HG03196 (cell line): ENCODE data around the gene CCDC69.
"Not testable (repeated sequence)": the region's sequence is repeated elsewhere in the genome, so short reads cannot be mapped to it uniquely, and the experiment has no call there.

Experiments
- ATAC-seq: cut with Tn5 transposase; IDR thresholded peaks from one replicate; pipeline ENCODE4 v1.9.1; 2021; ENCODE audit not compliant: unreplicated experiment

Gene CCDC69

DNA sequence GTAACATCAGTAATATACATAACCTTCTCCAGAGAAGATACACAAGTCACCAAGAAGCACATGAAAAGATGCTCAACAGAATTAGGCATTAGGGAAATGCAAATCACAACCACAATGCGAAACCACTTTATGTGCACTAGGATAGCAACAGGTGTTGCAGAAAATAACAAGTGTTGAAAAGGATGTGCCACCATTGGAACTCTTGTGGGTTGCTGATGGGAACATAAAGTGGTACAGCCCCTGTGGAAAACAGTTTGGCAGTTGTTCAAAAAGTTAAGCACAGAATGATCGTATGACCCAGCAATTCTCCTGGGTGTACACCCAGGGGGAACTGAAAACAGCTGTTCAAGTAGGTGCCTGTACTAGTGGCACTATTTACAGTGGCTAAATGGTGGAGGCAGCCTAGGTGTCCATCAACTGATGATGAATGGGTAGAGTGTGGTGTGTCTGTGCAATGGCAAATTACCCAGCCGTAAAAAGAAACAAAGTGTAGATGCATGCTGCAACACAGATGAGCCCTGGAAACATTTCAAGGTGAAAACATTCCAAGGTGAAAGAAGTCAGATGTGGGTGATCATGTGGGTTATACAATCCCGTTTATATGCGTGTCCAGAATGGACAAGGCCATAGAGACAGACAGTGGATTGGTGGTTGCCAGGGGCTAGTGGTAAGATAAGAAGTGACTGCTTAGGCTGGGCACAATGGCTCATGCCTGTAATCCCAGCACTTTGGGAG is 27.2 kb downstream of the CCDC69 start:
- peak; percentile 94 for ATAC-seq

DNA sequence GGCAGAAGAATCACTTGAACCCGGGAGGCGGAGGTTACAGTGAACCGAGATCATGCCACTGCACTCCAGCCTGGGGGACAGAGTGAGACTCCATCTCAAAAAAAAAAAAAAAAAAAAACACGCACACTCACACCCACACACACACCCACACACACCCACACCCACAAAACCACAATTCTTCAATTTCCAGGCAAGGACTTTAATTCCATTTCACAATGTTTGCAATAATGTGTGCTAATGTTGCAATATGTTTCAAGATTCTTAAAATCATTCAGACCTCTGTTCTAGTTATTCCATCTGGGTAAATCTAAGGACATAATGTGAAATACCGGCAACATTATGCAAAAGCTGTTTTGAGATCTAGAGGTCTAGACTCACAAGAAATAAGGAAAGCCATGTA is 28.3 kb downstream of the CCDC69 start:
- no peak for ATAC-seq

DNA sequence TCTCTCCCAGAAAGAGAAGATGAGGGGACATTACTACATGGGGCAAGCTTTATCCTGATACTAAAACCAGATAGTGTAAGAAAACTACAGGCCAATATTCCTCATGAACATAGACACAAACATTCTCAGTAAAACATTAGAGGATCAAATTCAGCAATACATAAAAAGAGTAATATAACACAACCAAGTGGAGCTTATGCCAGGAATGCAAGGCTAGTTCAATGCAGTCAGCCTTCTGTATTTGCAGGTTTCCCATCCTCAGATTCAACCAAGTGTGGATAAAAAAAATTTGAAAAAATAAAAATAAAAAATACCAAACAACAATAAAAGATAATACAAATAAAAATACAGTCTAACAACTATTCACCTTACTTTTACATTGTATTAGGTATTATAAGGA is 31.3 kb downstream of the CCDC69 start:
- ATAC-seq: no peak

DNA sequence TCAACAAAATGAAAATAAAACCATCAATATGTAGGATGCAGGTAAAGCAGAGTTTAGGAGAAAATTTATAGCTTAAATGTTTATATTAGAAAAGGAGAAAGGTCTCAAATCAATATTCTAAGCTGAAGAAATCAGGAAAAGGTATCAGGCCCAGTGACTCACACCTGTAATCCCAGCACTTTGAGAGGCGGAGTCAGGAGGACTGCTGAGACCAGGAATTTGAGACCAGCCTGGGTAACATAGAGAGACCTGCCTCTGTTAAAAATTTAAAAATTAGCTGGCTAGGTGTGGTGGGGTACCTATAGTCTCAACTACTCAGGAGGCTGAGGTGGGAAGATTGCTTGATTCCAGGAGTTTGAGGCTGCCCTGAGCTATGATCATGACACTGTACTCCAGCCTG is 32.2 kb downstream of the CCDC69 start:
- no peak for ATAC-seq

DNA sequence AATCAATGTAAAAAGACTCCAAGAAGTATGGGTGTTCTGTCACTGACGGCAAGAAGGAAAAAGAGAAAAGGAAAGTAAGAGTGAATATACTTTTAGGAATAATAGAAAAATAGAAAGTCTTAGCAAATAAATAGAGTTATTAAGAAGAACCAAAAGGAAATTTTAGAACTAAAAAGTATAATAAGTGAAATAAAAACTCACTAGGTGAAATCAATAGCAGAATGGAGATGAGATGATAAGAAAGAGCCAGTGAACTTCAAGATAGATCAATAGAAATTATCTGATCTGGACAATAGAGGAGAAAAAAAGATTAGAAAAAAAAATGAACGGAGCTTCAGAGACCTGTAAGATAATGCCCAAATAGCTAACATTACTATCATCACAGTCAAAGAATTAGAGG is 34.7 kb downstream of the CCDC69 start:
- ATAC-seq: no peak

DNA sequence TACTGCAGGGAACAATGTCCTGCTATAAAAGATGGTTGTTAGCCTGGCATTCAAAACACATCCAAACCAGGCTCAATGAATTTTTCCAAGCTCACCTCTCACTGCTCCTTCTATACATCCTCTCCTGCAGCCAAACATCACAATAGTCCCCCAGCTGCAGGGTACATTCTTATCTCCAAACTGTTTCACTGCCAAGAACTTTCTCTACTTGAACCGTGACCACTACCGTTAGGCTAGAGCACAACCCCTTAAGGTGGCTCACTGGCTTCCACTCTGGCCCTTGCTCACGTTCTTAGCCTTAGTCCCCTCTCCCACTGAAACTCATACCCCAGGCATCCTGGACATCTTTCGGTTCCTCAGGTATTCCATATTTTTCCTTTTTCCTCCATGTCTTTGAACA is 37.4 kb downstream of the CCDC69 start:
- no peak for ATAC-seq

DNA sequence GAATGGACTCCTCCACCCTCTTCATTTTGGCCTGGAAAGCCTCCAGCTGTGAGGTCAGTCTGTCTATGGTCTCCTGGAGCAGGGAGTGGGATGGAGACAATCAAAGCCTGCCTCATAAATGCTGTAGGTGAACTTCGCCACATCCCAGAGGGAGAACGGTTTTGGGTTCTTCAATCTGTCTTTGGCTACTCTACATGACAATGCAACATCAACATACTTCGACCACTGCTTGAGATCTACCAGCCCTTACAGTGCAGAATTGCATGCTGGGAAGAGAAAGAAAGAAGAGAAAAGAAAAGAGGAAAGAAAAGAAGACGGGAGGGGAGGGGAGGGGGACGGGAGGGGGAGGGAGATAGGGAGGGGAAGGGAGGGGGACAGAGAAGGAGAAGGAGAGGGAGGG is 37.8 kb downstream of the CCDC69 start:
- no peak for ATAC-seq

DNA sequence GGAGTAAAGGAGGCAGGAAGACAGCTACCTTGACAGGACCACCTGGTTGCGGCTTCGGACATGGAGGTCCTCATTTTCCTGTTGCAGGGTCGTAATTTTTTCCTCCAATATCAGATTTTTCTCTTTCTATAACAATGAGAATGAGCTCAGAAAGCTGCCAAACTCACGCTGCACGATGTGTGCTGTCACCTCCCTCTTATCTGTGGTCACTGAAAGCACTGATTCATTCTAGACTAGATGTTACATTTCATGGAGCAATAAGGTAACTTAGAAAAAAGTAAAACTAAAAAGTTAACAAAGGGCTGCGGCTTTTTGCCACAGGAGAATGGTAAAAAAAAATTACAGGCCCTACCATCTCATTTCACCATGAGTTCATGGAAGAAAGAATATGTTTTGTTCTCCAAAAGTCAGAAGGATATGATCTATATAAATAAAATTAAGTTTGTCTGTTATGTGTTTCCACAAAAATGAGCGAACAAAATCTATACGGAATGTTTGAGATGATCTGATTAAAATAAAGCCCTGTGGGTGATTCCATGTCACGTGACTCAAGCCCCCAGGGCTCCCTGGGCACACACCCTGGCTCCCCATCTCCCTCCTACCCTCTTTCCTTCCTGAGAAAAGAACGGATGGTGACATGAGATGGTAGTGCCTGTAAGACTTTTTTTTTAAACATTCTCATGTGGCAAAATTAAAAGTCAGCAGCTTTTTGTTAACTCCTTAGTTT is 39.4 kb downstream of the CCDC69 start:
- ATAC-seq: no peak

DNA sequence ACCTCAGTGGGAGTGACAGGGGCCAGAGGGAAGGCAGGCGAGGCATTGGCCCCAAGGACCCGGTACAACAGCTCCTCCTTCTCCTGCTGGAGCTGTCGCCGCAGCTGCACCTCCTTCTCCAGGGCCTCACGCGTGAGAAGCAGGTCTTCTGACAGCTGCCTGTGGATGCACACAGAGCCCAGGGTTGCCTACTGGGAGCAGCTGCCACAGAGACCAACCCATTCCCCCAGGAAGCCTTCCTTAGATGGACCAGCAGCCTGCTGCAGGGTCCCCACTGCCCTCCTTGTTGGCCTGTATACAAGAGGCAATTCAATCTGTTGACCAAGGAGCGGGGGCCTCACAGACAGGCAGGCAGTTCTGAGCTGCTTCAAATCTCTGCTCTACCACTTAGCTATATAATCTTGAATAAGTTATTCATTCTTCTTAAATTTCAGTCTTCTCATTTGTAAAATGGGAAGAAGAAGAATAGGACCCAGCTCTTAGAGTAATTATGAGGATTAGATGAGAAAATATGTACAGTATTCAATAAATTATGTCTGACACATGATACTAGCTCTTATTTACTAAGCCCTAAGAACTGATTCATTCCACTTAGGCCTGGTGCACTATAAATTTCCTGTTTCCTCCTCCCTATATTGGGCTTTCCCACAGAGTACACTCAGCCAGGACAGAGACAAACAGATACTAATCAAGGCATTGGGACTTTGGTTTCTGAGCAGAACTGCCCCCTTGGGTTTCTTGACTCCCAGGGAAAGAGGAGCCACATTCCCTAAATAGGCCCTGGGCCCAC is 40.2 kb downstream of the CCDC69 start:
- ATAC-seq: no peak

DNA sequence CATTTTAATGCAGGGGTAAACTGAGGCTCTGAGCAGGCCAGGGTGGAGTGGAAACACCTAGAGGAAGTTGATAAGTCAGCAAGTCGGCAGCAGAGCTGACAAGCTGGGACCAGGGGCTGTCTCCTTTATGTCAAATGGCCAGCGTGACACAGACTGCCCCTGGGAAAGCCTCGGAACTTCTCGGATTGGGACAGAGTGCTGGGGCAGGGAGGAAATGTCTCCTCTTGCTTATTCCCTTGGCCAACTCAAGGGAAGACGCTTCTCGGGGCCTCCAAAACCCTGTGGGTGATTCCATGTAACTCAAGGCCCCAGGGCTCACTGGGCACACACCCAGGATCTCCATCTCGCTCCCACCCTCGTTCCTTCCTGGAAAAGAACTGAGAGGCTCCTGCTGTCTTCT is 40.9 kb downstream of the CCDC69 start:
- ATAC-seq: no peak

DNA sequence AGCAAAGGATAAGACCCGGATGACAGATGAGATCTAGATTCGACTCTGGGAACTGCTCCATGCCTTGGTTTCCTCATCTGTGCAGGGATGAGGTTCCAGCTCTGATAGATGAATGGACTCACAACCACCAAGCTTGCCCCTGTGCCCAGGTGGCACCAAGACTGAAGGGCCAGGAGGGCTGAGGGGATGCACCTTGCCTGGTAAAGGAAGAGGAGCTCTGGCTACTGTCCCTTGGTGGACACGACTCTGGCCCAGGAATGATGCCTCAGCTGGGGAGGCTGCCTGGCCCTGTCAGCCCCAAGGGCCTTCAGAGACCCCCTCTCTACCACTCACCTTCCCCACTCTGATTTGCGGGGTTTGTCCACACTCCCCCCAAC is 41.4 kb downstream of the CCDC69 start:
- ATAC-seq: no peak

DNA sequence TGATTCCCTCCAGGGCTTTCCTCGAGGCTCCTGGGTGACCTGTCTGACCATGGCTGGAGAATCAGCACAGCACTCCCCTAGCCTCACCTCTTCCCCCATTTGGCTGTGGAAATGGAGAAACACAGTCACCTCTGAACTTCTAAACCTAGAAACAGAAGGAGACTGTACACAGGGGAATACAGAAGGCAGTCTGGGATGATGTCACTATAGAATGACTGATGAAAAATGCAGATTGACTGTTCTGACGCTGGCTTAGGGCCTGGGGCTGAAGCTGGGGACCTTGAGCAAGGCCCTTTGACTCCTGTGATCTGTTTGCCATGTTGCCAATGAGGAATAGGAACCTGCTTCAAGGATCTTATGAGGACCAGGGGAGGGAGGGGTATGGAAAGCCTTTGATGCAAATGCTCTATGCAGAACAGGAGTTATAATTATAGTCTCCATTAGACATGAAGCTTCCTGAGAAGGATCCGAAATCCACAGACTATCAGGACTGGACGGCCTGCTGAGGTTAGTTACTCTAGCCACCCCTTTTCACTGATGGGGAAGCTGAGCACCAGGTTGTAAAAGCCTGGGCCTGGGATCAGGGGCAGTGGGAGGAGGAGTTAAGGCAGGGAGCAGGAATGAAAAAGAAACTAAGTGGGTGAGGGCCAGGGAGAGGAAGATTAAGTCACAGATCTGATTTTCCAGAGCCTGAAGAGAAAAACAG is 41.9 kb downstream of the CCDC69 start:
- ATAC-seq: no peak

DNA sequence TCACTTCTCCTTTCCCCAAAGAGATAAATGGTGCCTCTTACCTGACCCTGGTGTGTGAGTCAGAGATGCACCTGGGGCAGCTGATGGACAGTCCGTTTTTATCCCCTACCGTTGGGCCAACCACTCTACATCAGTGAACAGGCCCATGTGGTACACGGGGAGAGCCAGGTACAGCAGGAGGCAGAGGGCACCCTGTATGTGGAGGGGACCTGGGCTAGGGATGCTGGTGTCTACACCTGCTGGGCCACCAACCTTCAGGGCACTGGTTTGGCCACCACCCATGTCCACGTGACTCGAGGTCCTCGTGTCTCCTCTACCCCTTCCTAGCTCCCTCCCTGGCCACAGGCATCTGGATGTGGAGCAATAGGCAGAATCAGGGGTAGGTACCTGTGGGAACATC is 43.6 kb downstream of the CCDC69 start:
- no peak for ATAC-seq

DNA sequence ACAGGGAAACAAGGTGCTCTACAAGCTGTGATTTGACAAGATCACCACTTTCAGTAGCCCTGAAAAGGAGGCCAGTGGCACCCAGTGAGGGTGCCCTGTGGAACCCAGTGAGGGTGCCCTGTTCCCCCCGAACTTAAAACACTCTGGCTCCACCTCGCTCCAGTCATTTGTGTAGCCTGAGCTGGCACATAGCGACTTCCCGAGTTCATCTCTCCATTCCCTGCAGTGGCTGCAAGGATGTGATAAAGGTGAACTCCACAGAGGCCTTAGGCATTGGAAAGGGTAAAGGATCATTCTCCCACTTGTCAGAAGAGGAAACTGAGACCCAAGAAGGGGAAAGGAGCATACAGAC is 44.4 kb downstream of the CCDC69 start:
- no peak for ATAC-seq

DNA sequence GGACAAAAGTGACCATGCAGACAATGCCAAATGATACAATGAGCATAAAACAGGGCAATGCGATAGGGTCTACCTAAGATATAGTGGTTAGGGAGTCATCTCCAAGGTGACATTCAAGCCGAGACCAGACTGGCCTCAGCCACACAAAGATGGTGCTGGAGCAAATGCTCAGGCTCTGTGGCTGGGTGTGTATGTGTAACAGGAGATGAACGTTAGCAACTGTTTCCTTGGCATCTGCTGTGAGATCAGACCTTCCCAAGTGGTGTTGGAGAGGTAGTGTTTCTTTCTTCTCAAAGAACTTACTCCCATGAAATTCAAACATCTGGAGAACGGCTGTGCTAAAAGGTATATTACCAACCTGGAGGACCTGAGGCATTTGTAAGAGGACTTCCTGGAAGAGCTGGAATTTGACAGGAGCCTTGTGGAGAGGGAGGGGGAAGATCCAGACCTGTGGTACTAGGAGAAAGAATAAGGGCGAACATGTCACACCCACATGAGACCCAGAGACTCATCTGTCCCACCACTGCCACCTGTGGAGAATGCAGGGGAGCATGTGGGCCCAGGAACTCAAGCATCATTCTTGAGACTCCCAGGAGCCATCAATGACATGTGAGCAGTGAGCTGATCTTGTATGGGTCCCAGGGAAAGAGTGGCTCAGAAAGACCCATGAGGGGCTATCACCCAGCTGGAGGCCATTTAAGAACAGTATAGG is 45.0 kb downstream of the CCDC69 start:
- no peak for ATAC-seq

DNA sequence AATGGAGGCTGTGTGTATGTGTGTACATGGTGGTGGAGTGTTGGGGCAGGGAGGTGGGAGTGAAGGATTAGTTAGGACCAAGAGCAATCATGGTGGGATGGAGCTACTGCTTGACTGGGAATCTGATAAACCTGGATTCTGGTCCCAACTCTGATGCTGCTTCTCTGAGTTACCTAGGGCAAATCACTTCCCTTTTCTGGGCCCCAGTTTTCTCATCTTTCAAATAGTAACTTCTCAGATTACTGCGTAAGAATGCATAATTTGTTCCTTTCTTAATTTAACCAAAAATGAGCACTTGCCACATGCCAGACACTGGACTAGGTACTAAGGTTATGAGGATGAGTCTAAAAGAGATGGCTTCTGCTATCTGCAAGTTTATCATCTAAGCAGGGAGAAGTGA is 45.5 kb downstream of the CCDC69 start:
- ATAC-seq: no peak

DNA sequence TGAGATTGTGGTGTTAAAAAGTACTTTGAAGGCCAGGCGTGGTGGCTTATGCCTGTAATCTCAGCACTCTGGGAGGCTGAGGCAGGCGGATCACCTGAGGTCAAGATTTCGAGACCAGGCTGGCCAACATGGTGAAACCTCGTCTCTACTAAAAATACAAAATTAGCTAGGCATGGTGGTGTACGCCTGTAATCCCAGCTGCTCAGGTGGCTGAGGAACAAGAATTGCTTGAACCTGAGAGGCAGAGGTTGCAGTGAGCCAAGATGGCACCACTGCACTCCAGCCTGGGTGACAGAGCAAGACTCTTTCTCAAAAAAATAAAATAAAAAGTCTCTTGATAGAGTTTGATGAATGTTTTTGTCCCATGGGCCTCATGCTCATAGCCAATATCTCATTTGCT is 47.6 kb downstream of the CCDC69 start:
- ATAC-seq: not testable (repeated sequence)

DNA sequence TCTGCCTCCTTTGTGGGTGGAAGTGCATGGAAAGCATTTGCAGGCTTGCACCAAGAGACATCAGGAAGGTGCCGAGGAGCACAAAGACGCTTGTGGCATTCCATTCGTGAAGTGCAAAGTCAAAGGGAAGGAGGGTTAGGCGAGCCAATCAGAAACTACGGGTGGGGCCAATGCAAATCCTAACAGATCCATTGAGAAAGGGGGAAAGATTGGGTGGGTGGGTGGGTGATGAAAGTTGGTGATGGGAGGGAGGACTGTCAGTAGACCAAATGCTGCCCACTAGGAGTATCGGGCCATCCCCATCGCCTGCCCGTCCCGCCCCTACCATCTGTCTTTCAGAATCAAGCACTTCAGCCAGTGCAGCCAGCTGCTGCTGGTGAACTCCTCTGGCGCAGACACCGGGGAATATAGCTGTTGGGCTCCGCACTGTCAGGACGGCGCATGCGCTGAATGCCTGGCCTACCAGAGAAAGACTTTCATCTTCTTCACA is 49.2 kb downstream of the CCDC69 start:
- no peak for ATAC-seq

DNA sequence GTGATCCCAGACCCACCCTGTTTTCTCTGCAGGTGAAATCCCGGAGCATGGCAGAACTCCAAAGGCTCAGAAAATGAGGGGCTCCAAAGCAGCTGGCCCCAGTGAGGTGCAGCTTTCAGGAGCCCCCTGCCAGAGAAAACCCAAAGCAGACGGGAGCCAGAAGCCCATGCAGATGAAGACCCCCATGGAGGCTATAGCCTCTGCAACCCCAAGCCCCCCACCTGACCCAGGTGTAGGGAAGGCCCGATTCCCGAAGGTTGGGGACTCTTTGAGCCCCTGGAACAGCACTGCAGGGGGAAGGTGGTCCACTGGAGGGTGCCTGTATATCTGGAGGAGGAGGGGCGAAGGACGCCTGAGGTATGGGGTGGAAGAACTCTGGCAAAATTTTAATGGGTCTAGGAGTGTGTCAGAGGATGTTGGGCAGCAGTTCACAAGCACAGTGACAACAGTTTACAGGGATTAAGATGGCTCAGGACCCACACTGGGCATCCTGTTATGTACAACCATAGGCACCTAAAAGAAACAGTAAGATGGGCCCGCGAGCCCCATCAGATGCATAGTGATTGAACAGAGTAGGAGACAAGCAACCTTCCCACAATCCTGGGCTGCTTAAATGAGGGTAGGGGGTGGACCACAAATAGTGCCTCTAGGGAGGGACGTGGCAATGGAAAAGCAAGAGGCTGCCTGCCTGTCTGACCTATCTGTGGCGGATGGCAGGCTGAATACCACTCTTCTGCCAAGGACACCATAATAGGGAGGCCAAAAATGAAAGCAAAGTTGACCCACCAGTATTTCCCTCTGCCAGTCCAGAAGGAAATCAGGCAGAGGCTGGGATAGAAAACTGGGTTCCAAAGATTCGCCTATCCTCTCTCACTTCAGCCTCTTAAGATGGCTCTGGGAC is 49.9 kb downstream of the CCDC69 start:
- no peak for ATAC-seq

DNA sequence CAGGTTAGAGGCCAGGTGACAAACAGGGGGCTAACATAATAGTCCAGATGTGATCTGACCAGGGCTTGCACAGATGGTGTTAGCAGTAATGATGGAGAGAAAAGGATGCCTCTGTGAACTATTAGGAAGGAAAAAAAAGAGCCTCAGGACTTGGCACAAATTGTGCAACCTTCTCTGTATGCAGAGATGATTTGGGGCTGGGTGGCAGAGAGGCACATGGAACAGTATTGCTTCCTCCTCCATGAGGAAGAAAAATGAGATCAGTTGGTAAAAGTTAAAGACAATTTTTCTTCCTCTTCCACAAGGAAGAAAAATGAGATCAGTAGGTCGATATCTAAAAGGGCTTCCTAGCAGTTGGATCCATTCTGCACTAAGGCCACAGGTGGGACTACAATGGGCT is 52.4 kb downstream of the CCDC69 start:
- no peak for ATAC-seq
